Parathyroid adenoma (tissue), 2 donors: ENCODE data around the gene PPP2R5C.
A peak's percentile ranks its signal among the peaks of the same experiment; 100 is the strongest.

Experiments
- H2AFZ ChIP-seq: fragments of 300-600 bp; sonication (generic); one replicate; pipeline ENCODE4 v1.7.0; 2017; ENCODE audit warnings: antibody characterized with exemption, mild to moderate bottlenecking
- H3K27ac ChIP-seq: fragments of 300-600 bp; sonication (generic); one replicate; pipeline ENCODE4 v1.7.0; 2017
- H3K27me3 ChIP-seq: fragments of 300-600 bp; sonication (generic); one replicate; pipeline ENCODE4 v1.7.0; 2017; ENCODE audit warnings: low read length; ENCODE audit not compliant: control insufficient read depth, insufficient read depth
- H3K36me3 ChIP-seq: fragments of 300-600 bp; sonication (generic); one replicate; pipeline ENCODE4 v1.7.0; 2017; ENCODE audit warnings: low read length; ENCODE audit not compliant: control insufficient read depth, insufficient read depth
- H3K4me1 ChIP-seq: fragments of 300-600 bp; sonication (generic); one replicate; pipeline ENCODE4 v1.7.0; 2017; ENCODE audit warnings: control low read depth
- H3K4me2 ChIP-seq: fragments of 300-600 bp; sonication (generic); one replicate; pipeline ENCODE4 v1.7.0; 2017; ENCODE audit warnings: low read length
- H3K4me3 ChIP-seq: fragments of 300-600 bp; sonication (generic); one replicate; pipeline ENCODE4 v1.7.0; 2017; ENCODE audit warnings: low read depth, low read length
- H3K79me2 ChIP-seq: fragments of 300-600 bp; sonication (generic); one replicate; pipeline ENCODE4 v1.7.0; 2017; ENCODE audit warnings: control low read depth
- H3K9ac ChIP-seq: fragments of 300-600 bp; sonication (generic); one replicate; pipeline ENCODE4 v1.7.0; 2017; ENCODE audit warnings: mild to moderate bottlenecking
- H3K9me3 ChIP-seq: fragments of 300-600 bp; sonication (generic); one replicate; pipeline ENCODE4 v1.7.0; 2017; ENCODE audit warnings: low read length; ENCODE audit not compliant: control insufficient read depth
- CTCF ChIP-seq: fragments of 300-600 bp; sonication (generic); IDR thresholded peaks from one replicate; pipeline ENCODE4 v1.7.0; 2017; ENCODE audit warnings: antibody characterized with exemption, mild to moderate bottlenecking
- donor health status: primary hyperparathyroidism.

PPP2R5C gene

GRCh38 chr14:101757064-101757838, 4.3 kb upstream of the PPP2R5C start:
- Histone ChIP-seq H3K79me2 (no peaks in the 10 kb centered on the region), H3K27me3 (no peaks in the 10 kb centered on the region)
- TF ChIP-seq CTCF = no peak

GRCh38 chr14:101757839-101758211, 3.7 kb upstream of the PPP2R5C start:
- Histone ChIP-seq H3K27me3 (no peaks in the 10 kb centered on the region), H3K79me2 (no peaks in the 10 kb centered on the region), H3K9me3 (no peaks in the 10 kb centered on the region), H3K4me1 (peaks cover 6% of the 10 kb centered on the region), H3K4me3 (no peak overlapping the region), H3K27ac (no peak overlapping the region), H3K36me3 (no peaks in the 10 kb centered on the region), H3K9ac (no peak overlapping the region), H2AFZ (no peak overlapping the region), H3K4me2 (no peak overlapping the region)
- TF ChIP-seq CTCF = no peak

More at GRCh38 chr14:101757064-101757838, 4.3 kb upstream of the PPP2R5C start:
- H2AFZ ChIP-seq = no peak overlapping the region
- peaks cover 6% of the 10 kb centered on the region for H3K4me1 ChIP-seq
- no peak overlapping the region for H3K4me3 ChIP-seq
- H3K27ac ChIP-seq = no peak overlapping the region
- no peaks in the 10 kb centered on the region for H3K9me3 ChIP-seq
- no peak overlapping the region for H3K4me2 ChIP-seq
- no peaks in the 10 kb centered on the region for H3K36me3 ChIP-seq
- no peak overlapping the region for H3K9ac ChIP-seq

GRCh38 chr14:101758913-101759593, 2.5 kb upstream of the PPP2R5C start:
- no peak overlapping the region for H3K9ac ChIP-seq
- H2AFZ ChIP-seq = peak overlapping the region; percentile 90
- no peaks in the 10 kb centered on the region for H3K36me3 ChIP-seq
- H3K79me2 ChIP-seq = no peaks in the 10 kb centered on the region
- peaks cover 6% of the 10 kb centered on the region for H3K4me1 ChIP-seq
- H3K9me3 ChIP-seq = no peaks in the 10 kb centered on the region
- H3K4me3 ChIP-seq = no peak overlapping the region
- no peaks in the 10 kb centered on the region for H3K27me3 ChIP-seq
- no peak for TF ChIP-seq CTCF
- peak overlapping the region; percentile 65 for H3K27ac ChIP-seq
- peak overlapping the region; percentile 6 for H3K4me2 ChIP-seq

DNA sequence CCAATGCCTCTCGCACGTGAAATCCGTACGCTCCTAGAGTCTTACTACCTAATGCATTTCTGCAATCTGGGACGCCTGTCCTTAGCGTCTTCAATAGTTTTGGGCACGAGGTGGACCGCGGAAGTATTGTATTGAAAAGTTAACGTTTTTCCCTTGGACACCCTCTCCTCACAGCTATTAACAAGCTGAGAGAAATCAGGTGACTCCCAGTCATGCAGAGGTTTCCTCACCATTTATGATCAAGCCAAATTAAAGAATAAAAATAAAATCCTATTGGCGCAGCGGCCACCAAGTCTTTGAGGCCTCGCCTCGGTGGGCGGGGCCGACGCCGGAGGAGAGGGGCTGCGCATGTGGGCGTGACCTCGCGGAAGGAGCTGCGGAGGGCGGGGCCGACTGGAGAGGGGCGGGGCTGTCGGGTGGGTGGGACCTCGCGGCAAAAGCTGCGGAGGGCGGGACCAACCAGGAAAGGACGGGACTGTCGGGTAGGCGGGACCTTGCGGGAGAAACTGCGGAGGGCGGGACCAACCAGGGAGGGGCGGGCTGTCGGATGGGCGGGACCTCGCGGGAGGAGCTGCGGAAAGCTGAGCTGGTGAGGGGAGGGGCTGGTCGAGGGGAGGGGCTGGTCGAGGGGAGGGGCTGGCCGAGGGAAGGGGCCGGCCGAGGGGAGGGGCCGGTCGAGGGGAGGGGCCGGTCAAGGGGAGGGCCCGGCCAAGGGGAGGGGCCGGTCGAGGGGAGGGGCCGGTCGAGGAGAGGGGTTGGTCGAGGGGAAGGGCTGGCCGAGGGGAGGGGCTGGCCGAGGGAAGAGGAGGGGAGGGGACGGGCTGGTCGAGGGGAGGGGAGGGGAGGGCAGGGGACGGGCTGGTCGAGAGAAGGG, 1.1 kb upstream of the PPP2R5C start:
- H3K79me2 ChIP-seq = no peaks in the 10 kb centered on the region
- H3K4me2 ChIP-seq = peak overlapping the region; percentile 49
- H3K4me3 ChIP-seq = peak overlapping the region; percentile 53
- H3K9me3 ChIP-seq = no peaks in the 10 kb centered on the region
- peaks cover 6% of the 10 kb centered on the region for H3K4me1 ChIP-seq
- no peak for TF ChIP-seq CTCF
- H3K27me3 ChIP-seq = no peaks in the 10 kb centered on the region
- H2AFZ ChIP-seq = peak overlapping the region; percentile 90
- H3K27ac ChIP-seq = peak overlapping the region; percentile 65
- no peak overlapping the region for H3K9ac ChIP-seq
- H3K36me3 ChIP-seq = no peaks in the 10 kb centered on the region
